Brain microvascular endothelial cell (primary cell): ENCODE results near the gene HDGF.

Source experiments
- DNase-seq: peaks from one replicate; pipeline ENCODE4 v3.0.0-alpha.2; 2020
- H3K27ac ChIP-seq: fragments of 250-450 bp; sonication (Bioruptor Pico); 2 replicates; pipeline ENCODE4 v1.5.1; 2020; ENCODE audit warnings: mild to moderate bottlenecking, moderate library complexity
- H3K27me3 ChIP-seq: fragments of 250-450 bp; sonication (Bioruptor Pico); replicated peaks from 2 replicates; pipeline ENCODE4 v1.5.1; 2020; ENCODE audit warnings: mild to moderate bottlenecking
- H3K36me3 ChIP-seq: fragments of 250-450 bp; sonication (Bioruptor Pico); replicated peaks from 2 replicates; pipeline ENCODE4 v1.5.1; 2020; ENCODE audit warnings: mild to moderate bottlenecking
- H3K4me3 ChIP-seq: 2 replicates; pipeline ENCODE4 v1.5.1; 2011; ENCODE audit warnings: low read depth, mild to moderate bottlenecking, control low read depth, low read length, moderate library complexity
- in situ Hi-C: cut with HindIII; loops from 2 replicates; pipeline ENCODE4 v1.10.0; 2017; ENCODE audit warnings: low sequenced_read_pairs, low pct_ligation_motif_present
- TF ChIP-seq, protein P1 (sequence below): IDR thresholded peaks from 2 replicates; pipeline ENCODE4 v1.5.1; 2011; ENCODE audit warnings: low read depth, mild to moderate bottlenecking, moderate library complexity, low read length, control low read depth, inconsistent platforms; ENCODE audit errors: missing control alignments

The HDGF gene

GRCh38 chr1:156704166-156704711, 47.2 kb downstream of the HDGF start:
- DNase-seq, result no peak
- TF ChIP-seq, protein P1, sequence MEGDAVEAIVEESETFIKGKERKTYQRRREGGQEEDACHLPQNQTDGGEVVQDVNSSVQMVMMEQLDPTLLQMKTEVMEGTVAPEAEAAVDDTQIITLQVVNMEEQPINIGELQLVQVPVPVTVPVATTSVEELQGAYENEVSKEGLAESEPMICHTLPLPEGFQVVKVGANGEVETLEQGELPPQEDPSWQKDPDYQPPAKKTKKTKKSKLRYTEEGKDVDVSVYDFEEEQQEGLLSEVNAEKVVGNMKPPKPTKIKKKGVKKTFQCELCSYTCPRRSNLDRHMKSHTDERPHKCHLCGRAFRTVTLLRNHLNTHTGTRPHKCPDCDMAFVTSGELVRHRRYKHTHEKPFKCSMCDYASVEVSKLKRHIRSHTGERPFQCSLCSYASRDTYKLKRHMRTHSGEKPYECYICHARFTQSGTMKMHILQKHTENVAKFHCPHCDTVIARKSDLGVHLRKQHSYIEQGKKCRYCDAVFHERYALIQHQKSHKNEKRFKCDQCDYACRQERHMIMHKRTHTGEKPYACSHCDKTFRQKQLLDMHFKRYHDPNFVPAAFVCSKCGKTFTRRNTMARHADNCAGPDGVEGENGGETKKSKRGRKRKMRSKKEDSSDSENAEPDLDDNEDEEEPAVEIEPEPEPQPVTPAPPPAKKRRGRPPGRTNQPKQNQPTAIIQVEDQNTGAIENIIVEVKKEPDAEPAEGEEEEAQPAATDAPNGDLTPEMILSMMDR, result no peak
- Histone ChIP-seq H3K4me3 (no peak overlapping the region), H3K36me3 (no peaks in the 10 kb centered on the region), H3K27ac (no peak overlapping the region), H3K27me3 (no peaks in the 10 kb centered on the region)
- in situ Hi-C loops, result no loop called here

- DNase-seq, result no peak
- no peaks in the 10 kb centered on the region for H3K27me3 ChIP-seq
- H3K4me3 ChIP-seq, result no peak overlapping the region
- TF ChIP-seq, protein P1, result no peak
- H3K27ac ChIP-seq, result no peak overlapping the region
- H3K36me3 ChIP-seq, result no peaks in the 10 kb centered on the region
- in situ Hi-C loops, result no loop called here
These were observed 47.7 kb downstream of the HDGF start for GRCh38 chr1:156703741-156704140.

- no peak for DNase-seq
- TF ChIP-seq, protein P1, result no peak
- H3K36me3 ChIP-seq, result no peaks in the 10 kb centered on the region
- H3K4me3 ChIP-seq, result no peak overlapping the region
- in situ Hi-C loops, result no loop called here
- H3K27ac ChIP-seq, result no peak overlapping the region
- no peaks in the 10 kb centered on the region for H3K27me3 ChIP-seq
These were observed 48.1 kb downstream of the HDGF start for GRCh38 chr1:156703336-156703735.

DNA sequence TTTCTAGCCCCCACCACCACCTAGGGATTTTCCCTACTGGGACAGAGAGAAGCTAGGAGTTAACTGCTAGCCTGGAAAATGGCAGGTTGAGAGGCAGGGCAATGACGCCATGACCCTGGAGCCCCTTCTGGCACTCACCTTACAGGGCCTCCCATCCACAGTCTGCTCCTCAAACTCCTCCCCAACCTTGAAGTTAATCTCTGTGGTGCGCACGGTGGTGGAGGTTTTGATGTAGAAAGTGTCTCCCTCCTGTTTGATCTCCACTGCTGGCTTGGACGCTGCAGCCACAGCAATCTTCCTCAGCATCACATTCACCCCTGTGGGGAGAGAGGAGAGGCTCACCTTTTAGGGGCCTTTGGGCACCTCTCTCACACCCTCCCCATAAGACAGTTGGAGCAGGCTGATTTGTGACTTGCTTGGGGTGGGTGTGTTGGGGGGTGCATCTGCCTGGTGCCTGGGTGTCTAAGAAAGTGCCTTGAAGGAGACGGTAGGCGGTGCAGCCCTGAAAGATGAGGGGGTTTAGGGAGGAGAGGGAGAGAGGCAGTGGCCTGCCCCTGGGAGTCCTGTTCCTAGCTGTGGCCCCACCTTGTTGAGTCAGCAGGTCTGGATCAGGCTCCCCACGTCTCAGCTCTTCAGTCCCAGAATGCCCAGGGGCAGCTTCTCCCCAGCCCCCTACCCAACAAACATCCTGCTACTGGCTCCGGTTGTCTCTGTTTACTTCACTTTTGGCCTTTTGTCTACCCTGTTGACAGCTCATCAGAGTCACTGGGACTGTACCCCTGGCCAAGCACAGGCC, 50.5 kb downstream of the HDGF start:
- Histone ChIP-seq H3K27me3 (no peaks in the 10 kb centered on the region), H3K4me3 (no peak overlapping the region), H3K36me3 (no peaks in the 10 kb centered on the region), H3K27ac (no peak overlapping the region)
- TF ChIP-seq, protein P1, result no peak
- in situ Hi-C loops, result no loop called here
- DNase-seq, result no peak

DNA sequence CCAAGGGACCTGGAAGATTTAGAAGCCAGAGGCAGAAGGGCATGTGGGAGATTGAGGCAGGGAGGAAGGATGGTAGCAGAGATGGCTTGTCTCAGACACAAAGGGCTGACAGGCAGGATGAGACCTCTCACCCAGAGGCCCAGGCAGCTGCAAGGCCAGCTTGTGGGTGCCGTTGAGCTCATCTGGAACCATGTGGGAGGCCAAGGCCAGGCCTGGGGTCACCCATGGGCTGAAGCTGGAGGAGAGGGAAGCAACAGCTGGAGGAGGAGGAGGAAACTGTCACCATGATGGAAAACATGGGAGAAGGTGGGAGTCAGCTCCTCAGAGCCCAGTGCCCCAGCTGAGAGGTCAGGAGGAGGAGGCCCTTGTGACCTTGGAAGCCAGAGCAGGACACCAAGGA, 52.5 kb downstream of the HDGF start:
- Histone ChIP-seq H3K36me3 (no peaks in the 10 kb centered on the region), H3K27ac (no peak overlapping the region), H3K27me3 (no peaks in the 10 kb centered on the region), H3K4me3 (no peak overlapping the region)
- no peak for DNase-seq
- in situ Hi-C loops, result no loop called here
- TF ChIP-seq, protein P1, result no peak
